A549 (cell line): ENCODE measurements around the gene RTN4IP1. TPM values are rescaled to one million over a fixed set of nuclear protein-coding genes. Genes with fewer than 3 reads are reported as not detected.

ENCODE experiments used
- ATAC-seq, 2 experiments: fragments of 200-7000 bp in 1 of 2; fragments of >200 bp in 1 of 2; cut with Nextera tagmentation in 1 of 2; cut with Tn5 transposase in 1 of 2; 3 replicates each; pipeline versions ENCODE4 v1.8.0 to v1.9.1; 2018 to 2020; ENCODE audit warnings: mild to moderate bottlenecking in 1 of 2, moderate library complexity in 1 of 2
- CTCF ChIA-PET: fragments of 300-600 bp; sonication (Branson Sonifier 250); formaldehyde crosslinking; extraction: SDS; loops from one replicate; lab custom pipeline; 2021; ENCODE audit warnings: antibody characterized with exemption, inconsistent platforms; lab: Yijun Ruan, JAX
- POLR2A ChIA-PET: fragments of 350-600 bp; formaldehyde crosslinking; extraction: SDS; loops from one replicate; lab custom pipeline; 2021; ENCODE audit warnings: antibody characterized with exemption, inconsistent platforms; lab: Yijun Ruan, JAX
- DNase-seq, 2 experiments: peaks; one replicate each; pipeline versions ENCODE4 v3.0.0 to v3.0.0-alpha.2; 2011 to 2016; ENCODE audit warnings: low read depth in 1 of 2, low spot score in 1 of 2
- FAIRE-seq: peaks from 2 replicates; lab custom pipeline; 2011; peaks lifted over from hg19 to GRCh38; lab: Jason Lieb, UNC
- H3K27ac ChIP-seq, 2 experiments: fragments of >200 bp; sonication (Bioruptor Twin); formaldehyde crosslinking; 3 replicates each; pipeline ENCODE4 v1.5.1; 2016 to 2017
- H3K4me1 ChIP-seq: fragments of >200 bp; sonication (Bioruptor Twin); formaldehyde crosslinking; 3 replicates; pipeline ENCODE4 v1.6.1; 2016
- H3K4me2 ChIP-seq: fragments of >200 bp; sonication (Bioruptor Twin); formaldehyde crosslinking; 3 replicates; pipeline ENCODE4 v1.6.1; 2016
- H3K4me3 ChIP-seq: fragments of >200 bp; sonication (Bioruptor Twin); formaldehyde crosslinking; 3 replicates; pipeline ENCODE4 v1.5.1; 2016
- H3K9me3 ChIP-seq: fragments of >200 bp; sonication (Bioruptor Twin); formaldehyde crosslinking; 3 replicates; pipeline ENCODE4 v1.6.1; 2016
- BCL3 ChIP-seq: fragments of >200 bp; sonication (Bioruptor Twin); formaldehyde crosslinking; IDR thresholded peaks from 3 replicates; pipeline ENCODE4 v1.6.1; 2016
- BHLHE40 ChIP-seq: IDR thresholded peaks from 2 replicates; pipeline ENCODE4 v1.6.1; 2012; ENCODE audit warnings: low read depth, low read length, inconsistent platforms
- CEBPB ChIP-seq, 2 experiments: fragments of >200 bp in 1 of 2; sonication (Bioruptor Twin) in 1 of 2; formaldehyde crosslinking in 1 of 2; IDR thresholded peaks; 2 replicates each; pipeline ENCODE4 v1.6.1; 2012 to 2016
- CHD2 ChIP-seq: fragments of 150-350 bp; IDR thresholded peaks from 2 replicates; pipeline ENCODE4 v1.6.1; 2014; ENCODE audit warnings: low read length; ENCODE audit not compliant: partially characterized antibody
- EHMT2 ChIP-seq: fragments of 200-600 bp; sonication (generic); IDR thresholded peaks from 2 replicates; pipeline ENCODE4 v1.6.1; 2016; ENCODE audit warnings: antibody characterized with exemption, low read depth, mild to moderate bottlenecking, moderate library complexity
- FOSL2 ChIP-seq, 2 experiments: fragments of 450-650 bp in 1 of 2; fragments of >200 bp in 1 of 2; sonication (Bioruptor Twin) in 1 of 2; formaldehyde crosslinking; IDR thresholded peaks; 2 replicates each; pipeline versions ENCODE4 v1.5.0 to v1.6.1; 2016 to 2020; ENCODE audit warnings: mild to moderate bottlenecking in 1 of 2, moderate library complexity in 1 of 2
- HEYL ChIP-seq: fragments of 250-450 bp; sonication (Bioruptor Pico); IDR thresholded peaks from 2 replicates; pipeline ENCODE4 v1.8.0; 2021; ENCODE audit warnings: mild to moderate bottlenecking, moderate library complexity
- JUN ChIP-seq, 2 experiments: fragments of >200 bp; sonication (Bioruptor Twin); formaldehyde crosslinking; IDR thresholded peaks; 2 replicates in 1 of 2; 3 replicates in 1 of 2; pipeline ENCODE4 v1.6.1; 2016 to 2017
- JUNB ChIP-seq: fragments of >200 bp; sonication (Bioruptor Twin); formaldehyde crosslinking; IDR thresholded peaks from 2 replicates; pipeline ENCODE4 v1.6.1; 2016
- KDM1A ChIP-seq: fragments of 200-600 bp; sonication (generic); IDR thresholded peaks from 2 replicates; pipeline ENCODE4 v1.6.1; 2016; ENCODE audit warnings: low read depth, mild to moderate bottlenecking
- KDM5A ChIP-seq: fragments of 200-600 bp; sonication (generic); IDR thresholded peaks from 2 replicates; pipeline ENCODE4 v1.6.1; 2016; ENCODE audit warnings: antibody characterized with exemption, mild to moderate bottlenecking
- NPAS2 ChIP-seq: fragments of 250-450 bp; sonication (Bioruptor Pico); IDR thresholded peaks from 2 replicates; pipeline ENCODE4 v1.8.0; 2022; ENCODE audit warnings: mild to moderate bottlenecking, moderate library complexity, borderline replicate concordance
- POLR2A ChIP-seq: IDR thresholded peaks from 2 replicates; pipeline ENCODE4 v1.6.1; 2012; ENCODE audit warnings: mild to moderate bottlenecking, low read length
- POLR2AphosphoS2 ChIP-seq: conservative IDR thresholded peaks from 2 replicates; pipeline ENCODE4 v1.6.1; 2012; ENCODE audit warnings: low read length, improper control_type of control experiment, inconsistent platforms
- RARB ChIP-seq: fragments of 250-450 bp; sonication (Bioruptor Pico); IDR thresholded peaks from 2 replicates; pipeline ENCODE4 v1.8.0; 2021; ENCODE audit warnings: mild to moderate bottlenecking, moderate library complexity
- RCOR1 ChIP-seq: fragments of 150-350 bp; IDR thresholded peaks from 2 replicates; pipeline ENCODE4 v1.6.1; 2014; ENCODE audit warnings: antibody characterized with exemption, low read length, low read depth
- REST ChIP-seq: fragments of 200-600 bp; sonication (generic); IDR thresholded peaks from 2 replicates; pipeline ENCODE4 v1.6.1; 2016; ENCODE audit warnings: antibody characterized with exemption, mild to moderate bottlenecking, moderate library complexity
- RNF2 ChIP-seq: fragments of 200-600 bp; sonication (generic); IDR thresholded peaks from 2 replicates; pipeline ENCODE4 v1.6.1; 2016; ENCODE audit warnings: low read depth, mild to moderate bottlenecking, antibody characterized with exemption, moderate library complexity, borderline replicate concordance
- WGBS: methylation state at CpG from one replicate; pipeline ENCODE4 v1.1.6; 2017; ENCODE audit errors: missing lambda C conversion rate; 5-methylcytosine and 5-hydroxymethylcytosine counted together
- polyA plus RNA-seq, 4 experiments: library from polyadenylated mRNA; depleted of rRNA in 3 of 4; stranded (reverse); fragments of >200 nt; fragmentation: RNase III in 1 of 4; extraction: RNeasy Plus Mini Kit Qiagen cat#74134 plus additional on column Dnase treatment in 1 of 4; gene quantifications; 2 replicates in 3 of 4; 3 replicates in 1 of 4; pipeline ENCODE4 v1.2.3, GENCODE V29; 2011 to 2017

RTN4IP1 gene
- polyA plus RNA-seq, 2 of the 4 experiments (the other 2 are of a cell fraction) = 13.9 to 15.1 TPM

GRCh38 chr6:106639812-106640211 lies 10.5 kb upstream of the RTN4IP1 start:
- FAIRE-seq (no peak), ATAC-seq (no peak), DNase-seq (no peak)
- no peak overlapping the region for H3K4me3 ChIP-seq
- H3K4me1 ChIP-seq = peaks cover 8% of the 10 kb centered on the region; the same call in 1 of the 3 replicates
- no peak overlapping the region for H3K27ac ChIP-seq
- ChIA-PET POLR2A (no interaction called here), CTCF (no interaction called here)
- TF ChIP-seq RNF2 = no peak
- no peak for TF ChIP-seq REST
- TF ChIP-seq CEBPB (IDR thresholded peaks at IDR 0.05) = no peak
- TF ChIP-seq JUNB = no peak
- TF ChIP-seq RARB (CRISPR knock-in tag) = no peak
- no peak for TF ChIP-seq KDM1A
- TF ChIP-seq NPAS2 = no peak
- no peak overlapping the region for H3K4me2 ChIP-seq
- H3K9me3 ChIP-seq = no peaks in the 10 kb centered on the region
- 82% methylated on average over 4 of the region's 4 CpGs for WGBS

- ChIA-PET POLR2A (no interaction called here), CTCF (interaction anchor here (0.6 kb wide), 2 partner anchors 10 to 158 kb away, joined by 3 read pairs; no protein-coding TSS in a partner anchor)
- Histone ChIP-seq H3K27ac (no peak overlapping the region), H3K4me2 (no peak overlapping the region), H3K4me1 (peaks cover 5% of the 10 kb centered on the region; the same call in 1 of the 3 replicates), H3K4me3 (no peak overlapping the region), H3K9me3 (no peaks in the 10 kb centered on the region)
- WGBS = 67% methylated on average over 6 of the region's 6 CpGs
- DNase-seq (no peak), FAIRE-seq (no peak), ATAC-seq (no peak)
- no peak for TF ChIP-seq POLR2AphosphoS2
- no peak for TF ChIP-seq HEYL
- TF ChIP-seq BHLHE40 = no peak
Observed at GRCh38 chr6:106637717-106638341, 8.5 kb upstream of the RTN4IP1 start.

- TF ChIP-seq EHMT2 = no peak
- no peak for TF ChIP-seq RNF2
- CTCF ChIA-PET = no interaction called here
Observed at GRCh38 chr6:106637051-106637716, 7.9 kb upstream of the RTN4IP1 start.

GRCh38 chr6:106634565-106634964 lies 5.3 kb upstream of the RTN4IP1 start:
- FAIRE-seq (no peak), ATAC-seq (no peak), DNase-seq (no peak)
- Histone ChIP-seq H3K9me3 (no peaks in the 10 kb centered on the region), H3K4me1 (peaks cover 6% of the 10 kb centered on the region; the same call in 2 of the 3 replicates), H3K27ac (no peak overlapping the region), H3K4me2 (no peak overlapping the region), H3K4me3 (no peak overlapping the region)
- CTCF ChIA-PET = interaction anchor here (0.9 to 1.6 kb wide), 4 partner anchors 10 to 68 kb away, joined by 3 read pairs; no protein-coding TSS in a partner anchor
- 95% methylated on average over 5 of the region's 5 CpGs for WGBS
- TF ChIP-seq POLR2A (no peak), JUN (IDR thresholded peaks at IDR 0.05) (no peak), FOSL2 (IDR thresholded peaks at IDR 0.05) (no peak), FOSL2 (CRISPR knock-in tag; IDR thresholded peaks at IDR 0.05) (no peak), KDM5A (no peak), RCOR1 (no peak), EHMT2 (no peak), CEBPB (IDR thresholded peaks at IDR 0.05) (no peak), BCL3 (no peak), RARB (CRISPR knock-in tag) (no peak), BHLHE40 (no peak), CHD2 (no peak)
- POLR2A ChIA-PET = no interaction called here

More at GRCh38 chr6:106637051-106637716, 7.9 kb upstream of the RTN4IP1 start:
- no peak for FAIRE-seq
- Histone ChIP-seq H3K9me3 (no peaks in the 10 kb centered on the region), H3K4me1 (no peaks in the 10 kb centered on the region), H3K4me3 (no peak overlapping the region), H3K4me2 (no peak overlapping the region), H3K27ac (no peak overlapping the region)
- ATAC-seq = no peak
- no peak for DNase-seq
- POLR2A ChIA-PET = no interaction called here
- 82% methylated on average over 7 of the region's 7 CpGs for WGBS
